ENCODE data around the gene LYSMD2. TPM values are rescaled to one million over a fixed set of nuclear protein-coding genes. Genes with fewer than 3 reads are reported as not detected.

The LYSMD2 gene
- total RNA-seq, 1 experiment from 2014 or later = 6.0 TPM

DNA sequence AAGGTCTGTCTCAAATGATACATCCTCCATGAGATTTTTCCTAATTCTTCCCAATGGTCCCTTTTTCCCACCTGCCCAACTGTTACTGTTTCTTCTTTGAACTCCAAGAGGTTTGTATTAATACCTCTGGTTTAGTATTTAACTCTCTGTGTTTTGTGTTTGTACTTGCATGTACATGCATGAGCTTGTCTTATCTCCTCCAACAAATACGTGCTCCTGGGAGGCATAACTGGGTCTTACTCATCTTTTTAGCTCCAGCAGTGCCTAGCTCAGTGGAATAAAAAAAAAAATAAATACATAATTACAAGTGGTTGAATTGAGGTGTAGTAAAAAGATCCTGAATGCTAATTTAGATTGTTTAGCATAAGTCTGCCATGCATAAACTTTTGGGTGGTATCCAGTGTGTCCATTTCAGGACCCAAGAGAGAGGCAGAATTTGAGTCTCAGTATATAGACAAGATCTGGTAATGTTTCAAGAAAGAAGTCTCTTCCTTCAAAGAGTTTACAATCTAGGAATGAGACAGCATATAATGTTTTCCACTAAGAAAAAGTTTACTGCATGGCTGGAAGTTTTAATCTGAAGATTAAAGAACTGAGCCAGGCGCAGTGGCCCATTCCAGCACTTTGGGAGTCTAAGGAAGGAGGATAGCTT is 1.7 kb upstream of the LYSMD2 start:
- intact Hi-C loops (cut with micrococcal nuclease) = no loop called here
- CTCF ChIA-PET = no interaction called here
- DNase-seq = no peak

DNA sequence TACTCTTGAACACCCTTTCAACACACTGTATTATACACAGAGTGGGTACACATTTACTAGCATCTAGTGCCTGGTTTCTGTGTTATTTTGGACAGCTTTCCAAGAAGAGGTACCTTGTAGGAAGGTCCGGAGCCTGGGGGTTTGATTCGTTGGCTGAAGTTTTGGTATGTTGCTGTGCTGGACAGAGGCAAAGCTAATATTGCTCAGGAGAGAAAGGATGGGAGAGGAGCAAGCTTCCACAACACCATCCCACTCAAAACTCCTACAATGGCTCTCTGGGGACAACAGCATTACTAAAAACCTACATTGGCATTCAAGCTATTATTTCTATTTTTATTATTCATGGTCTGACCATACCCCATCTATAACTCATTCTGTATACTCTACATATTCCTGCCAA is 1.1 kb upstream of the LYSMD2 start:
- H3K9me3 ChIP-seq (ENCODE audit: low read length) = no peaks in the 10 kb centered on the region
- H3K9ac ChIP-seq (ENCODE audit: low read length) = no peak overlapping the region
- H2AFZ ChIP-seq (ENCODE audit: low read length) = no peak overlapping the region
- H3K27me3 ChIP-seq (ENCODE audit: low read length) = no peaks in the 10 kb centered on the region
- peaks cover 12% of the 10 kb centered on the region for H3K4me1 ChIP-seq (ENCODE audit: insufficient read depth, low read length)
- no peaks in the 10 kb centered on the region for H3K36me3 ChIP-seq (ENCODE audit: low read depth, low read length)
- no peaks in the 10 kb centered on the region for H4K20me1 ChIP-seq (ENCODE audit: low read length)
- H3K4me3 ChIP-seq (ENCODE audit: low read length) = no peak overlapping the region
- no peaks in the 10 kb centered on the region for H3F3A ChIP-seq (ENCODE audit: low read length, unreplicated experiment)
- DNase-seq (no peak), ATAC-seq (no peak)
- peak overlapping the region; percentile 92; the same call in 1 of the 2 replicates for H3K4me2 ChIP-seq (ENCODE audit: low read length)
- no TSS peak for BruUV-seq (replicated peaks)
- H3K9me2 ChIP-seq (replicated peaks; ENCODE audit: low read length) = no peaks in the 10 kb centered on the region
- TF ChIP-seq, protein P1, sequence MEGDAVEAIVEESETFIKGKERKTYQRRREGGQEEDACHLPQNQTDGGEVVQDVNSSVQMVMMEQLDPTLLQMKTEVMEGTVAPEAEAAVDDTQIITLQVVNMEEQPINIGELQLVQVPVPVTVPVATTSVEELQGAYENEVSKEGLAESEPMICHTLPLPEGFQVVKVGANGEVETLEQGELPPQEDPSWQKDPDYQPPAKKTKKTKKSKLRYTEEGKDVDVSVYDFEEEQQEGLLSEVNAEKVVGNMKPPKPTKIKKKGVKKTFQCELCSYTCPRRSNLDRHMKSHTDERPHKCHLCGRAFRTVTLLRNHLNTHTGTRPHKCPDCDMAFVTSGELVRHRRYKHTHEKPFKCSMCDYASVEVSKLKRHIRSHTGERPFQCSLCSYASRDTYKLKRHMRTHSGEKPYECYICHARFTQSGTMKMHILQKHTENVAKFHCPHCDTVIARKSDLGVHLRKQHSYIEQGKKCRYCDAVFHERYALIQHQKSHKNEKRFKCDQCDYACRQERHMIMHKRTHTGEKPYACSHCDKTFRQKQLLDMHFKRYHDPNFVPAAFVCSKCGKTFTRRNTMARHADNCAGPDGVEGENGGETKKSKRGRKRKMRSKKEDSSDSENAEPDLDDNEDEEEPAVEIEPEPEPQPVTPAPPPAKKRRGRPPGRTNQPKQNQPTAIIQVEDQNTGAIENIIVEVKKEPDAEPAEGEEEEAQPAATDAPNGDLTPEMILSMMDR (conservative IDR thresholded peaks at IDR 0.05; ENCODE audit: low read depth, low read length) = no peak
- TF ChIP-seq EZH2phosphoT487 (IDR thresholded peaks at IDR 0.05; ENCODE audit: borderline replicate concordance, low read length) (no peak), EZH2 (IDR thresholded peaks at IDR 0.05; ENCODE audit: low read length, unreplicated experiment) (no peak)
- ChIA-PET CTCF (interaction anchor here (0.6 kb wide), 1 partner anchor 38 kb away, joined by 5 read pairs; no protein-coding TSS in a partner anchor), POLR2A (ENCODE audit: unreplicated experiment) (interaction anchor here (0.7 kb wide), 1 partner anchor 30 kb away, joined by 4 read pairs; no protein-coding TSS in a partner anchor)
- H3K27ac ChIP-seq (ENCODE audit: low read length) = no peak overlapping the region
- intact Hi-C loops (cut with micrococcal nuclease) = no loop called here
- peaks cover 14% of the 10 kb centered on the region; the same call in 1 of the 2 replicates for H3K79me2 ChIP-seq (ENCODE audit: low read length)

More for the DNA sequence above, 1.7 kb upstream of the LYSMD2 start:
- no TSS peak for BruUV-seq (replicated peaks)
- Histone ChIP-seq H3K79me2 (ENCODE audit: low read length) (peaks cover 14% of the 10 kb centered on the region; the same call in 1 of the 2 replicates), H3K27me3 (ENCODE audit: low read length) (no peaks in the 10 kb centered on the region), H3K4me1 (ENCODE audit: insufficient read depth, low read length) (peaks cover 12% of the 10 kb centered on the region), H2AFZ (ENCODE audit: low read length) (no peak overlapping the region), H4K20me1 (ENCODE audit: low read length) (no peaks in the 10 kb centered on the region), H3K9me2 (replicated peaks; ENCODE audit: low read length) (no peaks in the 10 kb centered on the region), H3K4me2 (ENCODE audit: low read length) (no peak overlapping the region), H3K9ac (ENCODE audit: low read length) (no peak overlapping the region), H3F3A (ENCODE audit: low read length, unreplicated experiment) (no peaks in the 10 kb centered on the region), H3K9me3 (ENCODE audit: low read length) (no peaks in the 10 kb centered on the region), H3K4me3 (ENCODE audit: low read length) (no peak overlapping the region), H3K27ac (ENCODE audit: low read length) (no peak overlapping the region), H3K36me3 (ENCODE audit: low read depth, low read length) (no peaks in the 10 kb centered on the region)
- no peak for ATAC-seq
- POLR2A ChIA-PET (ENCODE audit: unreplicated experiment) = interaction anchor here (0.7 kb wide), 1 partner anchor 31 kb away, joined by 4 read pairs; no protein-coding TSS in a partner anchor
- no peak for TF ChIP-seq EZH2 (IDR thresholded peaks at IDR 0.05; ENCODE audit: low read length, unreplicated experiment)
- no peak for TF ChIP-seq EZH2phosphoT487 (IDR thresholded peaks at IDR 0.05; ENCODE audit: borderline replicate concordance, low read length)
- TF ChIP-seq, protein P1 (conservative IDR thresholded peaks at IDR 0.05; ENCODE audit: low read depth, low read length) = no peak
